Small intestine (tissue), 7 donors: ENCODE results near the gene PCNX1. TPM values are rescaled to one million over a fixed set of nuclear protein-coding genes. Genes with fewer than 3 reads are reported as not detected.

ENCODE experiments used
- DNase-seq, 2 donors: peaks; one replicate each; pipeline versions ENCODE4 v3.0.0 to v3.0.0-alpha.2; 2013
- FAIRE-seq: peaks from 2 replicates; lab custom pipeline; 2012; peaks lifted over from hg19 to GRCh38; lab: Jason Lieb, UNC
- H3K27ac ChIP-seq, 3 donors: one replicate each; pipeline ENCODE4 v1.5.1; 2013; ENCODE audit warnings: low read length in 2 of 3, mild to moderate bottlenecking in 2 of 3, control low read depth in 1 of 3, inconsistent platforms in 1 of 3, low read depth in 1 of 3, moderate library complexity in 1 of 3
- H3K27me3 ChIP-seq, 3 donors: one replicate each; pipeline ENCODE4 v1.6.1; 2013; ENCODE audit warnings: low read length in 3 of 3, inconsistent platforms in 1 of 3; ENCODE audit not compliant: control insufficient read depth in 3 of 3, insufficient read depth in 3 of 3
- H3K36me3 ChIP-seq, 3 donors: one replicate each; pipeline ENCODE4 v1.6.1; 2013; ENCODE audit warnings: low read length in 3 of 3, inconsistent platforms in 1 of 3, low read depth in 1 of 3, mild to moderate bottlenecking in 1 of 3, moderate library complexity in 1 of 3; ENCODE audit not compliant: control insufficient read depth in 3 of 3, insufficient read depth in 2 of 3
- H3K4me1 ChIP-seq, 3 donors: one replicate each; pipeline ENCODE4 v1.6.1; 2013; ENCODE audit warnings: low read length in 2 of 3, inconsistent platforms in 1 of 3, low read depth in 1 of 3, mild to moderate bottlenecking in 1 of 3, moderate library complexity in 1 of 3; ENCODE audit not compliant: control insufficient read depth in 3 of 3, insufficient read depth in 2 of 3
- H3K4me3 ChIP-seq, 3 donors: one replicate each; pipeline ENCODE4 v1.5.1; 2013; ENCODE audit warnings: low read length in 3 of 3, control low read depth in 1 of 3, inconsistent platforms in 1 of 3, low read depth in 1 of 3, mild to moderate bottlenecking in 1 of 3, moderate library complexity in 1 of 3
- H3K9me3 ChIP-seq, 2 donors: one replicate each; pipeline ENCODE4 v1.6.1; 2013; ENCODE audit warnings: low read depth in 1 of 2, low read length in 1 of 2; ENCODE audit not compliant: control insufficient read depth in 2 of 2, insufficient read depth in 1 of 2
- WGBS, 3 donors: extraction: QIAGEN DNeasy Blood & Tissue Kit; methylation state at CpG; one replicate each; pipeline ENCODE4 v1.1.7; 2013; 5-methylcytosine and 5-hydroxymethylcytosine counted together
- polyA plus RNA-seq, 4 donors: library from polyadenylated mRNA; stranded (reverse) in 3 of 4; unstranded in 1 of 4; fragments of 200-250 nt in 3 of 4; fragments of 120-200 nt in 1 of 4; gene quantifications; one replicate each; pipeline versions ENCODE4 v1.2.1 to v1.2.3, GENCODE V29; 2013
- donor health status: healthy with polysubstance abuse.
- donor health status: control.
- donor health status: control.
- donor health status: Bipolar disorder and iron deficiency.
- donor health status: healthy.

Gene PCNX1
- polyA plus RNA-seq, 4 donors: 4.7 to 49.4 (median 6.5) TPM

GRCh38 chr14:70902184-70902583 lies 5.1 kb upstream of the PCNX1 start:
- H3K4me1 ChIP-seq: peaks cover 0 to 6% (median 0%) of the 10 kb centered on the region in 3 donors
- no peaks in the 10 kb centered on the region for H3K9me3 ChIP-seq
- H3K36me3 ChIP-seq: no peaks in the 10 kb centered on the region
- no peak for FAIRE-seq
- no peaks in the 10 kb centered on the region for H3K27me3 ChIP-seq
- no peak overlapping the region for H3K27ac ChIP-seq
- no peak for DNase-seq
- WGBS, 3 donors: 82 to 95% (median 88%) methylated on average over 1 of the region's 1 CpG
- H3K4me3 ChIP-seq: no peak overlapping the region

- H3K4me1 ChIP-seq: peaks cover 0 to 11% (median 0%) of the 10 kb centered on the region in 3 donors
- H3K27me3 ChIP-seq: no peaks in the 10 kb centered on the region
- H3K4me3 ChIP-seq: no peak overlapping the region
- no peak for DNase-seq
- 91 to 100% (median 94%) methylated on average over 2 of the region's 2 CpGs for WGBS, 3 donors
- peak overlapping the region in 1 of 3 donors; percentile 33 for H3K27ac ChIP-seq
- no peaks in the 10 kb centered on the region for H3K9me3 ChIP-seq
- no peaks in the 10 kb centered on the region for H3K36me3 ChIP-seq
- FAIRE-seq: no peak
These were observed 2.9 kb upstream of the PCNX1 start for GRCh38 chr14:70904373-70904772.

- H3K27me3 ChIP-seq: no peaks in the 10 kb centered on the region
- FAIRE-seq: no peak
- no peak overlapping the region for H3K4me3 ChIP-seq
- H3K9me3 ChIP-seq: no peaks in the 10 kb centered on the region
- H3K36me3 ChIP-seq: no peaks in the 10 kb centered on the region
- peaks cover 2 to 13% (median 3%) of the 10 kb centered on the region in 3 donors for H3K4me1 ChIP-seq
- 66 to 84% (median 82%) methylated on average over 9 of the region's 9 CpGs for WGBS, 3 donors
- peak overlapping the region; percentile 25 to 85 (median 37) for H3K27ac ChIP-seq
- DNase-seq: no peak
These were observed 2.0 kb upstream of the PCNX1 start for GRCh38 chr14:70905301-70905700.

GRCh38 chr14:70906793-70907175 lies 475 bp upstream of the PCNX1 start:
- peak overlapping the region; percentile 91 to 98 (median 93) for H3K27ac ChIP-seq
- H3K36me3 ChIP-seq: no peaks in the 10 kb centered on the region
- peaks cover 3 to 24% (median 5%) of the 10 kb centered on the region in 3 donors for H3K4me1 ChIP-seq
- H3K4me3 ChIP-seq: peak overlapping the region; percentile 66 to 92 (median 70)
- 18 to 27% (median 20%) methylated on average over 9 of the region's 9 CpGs for WGBS, 3 donors
- H3K9me3 ChIP-seq: no peaks in the 10 kb centered on the region
- DNase-seq (no peak), FAIRE-seq (no peak)
- no peaks in the 10 kb centered on the region for H3K27me3 ChIP-seq

- 0 to 1% (median 1%) methylated on average over 66 to 87 of the region's 87 CpGs for WGBS, 3 donors
- Histone ChIP-seq H3K27me3 (no peaks in the 10 kb centered on the region), H3K4me3 (peak overlapping the region; percentile 66 to 92 (median 90)), H3K27ac (peak overlapping the region; percentile 91 to 98 (median 93)), H3K9me3 (no peaks in the 10 kb centered on the region), H3K36me3 (no peaks in the 10 kb centered on the region), H3K4me1 (peaks cover 3 to 32% (median 5%) of the 10 kb centered on the region in 3 donors)
- FAIRE-seq: no peak
- peak; percentile 46 to 83 for DNase-seq
These were observed 1.0 kb downstream of the PCNX1 start for GRCh38 chr14:70907996-70908934.

- H3K27ac ChIP-seq: peak overlapping the region in 2 of 3 donors; percentile 93 to 98
- no peak for FAIRE-seq
- DNase-seq: no peak
- H3K4me1 ChIP-seq: peaks cover 3 to 32% (median 5%) of the 10 kb centered on the region in 3 donors
- H3K27me3 ChIP-seq: no peaks in the 10 kb centered on the region
- H3K9me3 ChIP-seq: no peaks in the 10 kb centered on the region
- 33 to 39% (median 36%) methylated on average over 4 of the region's 4 CpGs for WGBS, 3 donors
- H3K4me3 ChIP-seq: peak overlapping the region in 2 of 3 donors; percentile 66 to 90
- H3K36me3 ChIP-seq: no peaks in the 10 kb centered on the region
These were observed 1.8 kb downstream of the PCNX1 start for GRCh38 chr14:70908935-70909641.

GRCh38 chr14:70909733-70910614 lies 2.7 kb downstream of the PCNX1 start:
- no peaks in the 10 kb centered on the region for H3K36me3 ChIP-seq
- peak; percentile 36 to 65 for DNase-seq
- H3K4me1 ChIP-seq: peaks cover 3 to 32% (median 5%) of the 10 kb centered on the region in 3 donors
- H3K9me3 ChIP-seq: no peaks in the 10 kb centered on the region
- WGBS, 3 donors: 58 to 71% (median 63%) methylated on average over 7 to 8 of the region's 10 CpGs
- H3K27me3 ChIP-seq: no peaks in the 10 kb centered on the region
- H3K27ac ChIP-seq: peak overlapping the region in 2 of 3 donors; percentile 30 to 93
- no peak for FAIRE-seq
- peak overlapping the region in 1 of 3 donors; percentile 66 for H3K4me3 ChIP-seq
